Left hindlimb (tissue), 1 donor: Measurements from ENCODE around the gene HMCES.
A peak's percentile ranks its signal among the peaks of the same experiment; 100 is the strongest.
"Not testable (repeated sequence)": the region's sequence is repeated elsewhere in the genome, so short reads cannot be mapped to it uniquely, and the experiment has no call there.

Source experiments
- DNase-seq: peaks from one replicate; pipeline ENCODE4 v3.0.0-alpha.2; 2018

The HMCES gene

GRCh38 chr3:129259612-129260477 is 18.8 kb upstream of the HMCES start:
- no peak for DNase-seq

- no peak for DNase-seq
These were observed 18.1 kb upstream of the HMCES start for GRCh38 chr3:129260606-129261005.

GRCh38 chr3:129261894-129262293 is 16.8 kb upstream of the HMCES start:
- no peak for DNase-seq

- no peak for DNase-seq
These were observed 15.3 kb upstream of the HMCES start for GRCh38 chr3:129263161-129263910.

GRCh38 chr3:129264994-129265393 is 13.7 kb upstream of the HMCES start:
- DNase-seq: not testable (repeated sequence)

- no peak for DNase-seq
These were observed 12.0 kb upstream of the HMCES start for GRCh38 chr3:129266651-129267050.

GRCh38 chr3:129268396-129268795 is 10.3 kb upstream of the HMCES start:
- DNase-seq: no peak

- DNase-seq: no peak
These were observed 7.0 kb upstream of the HMCES start for GRCh38 chr3:129271674-129272073.

- no peak for DNase-seq
These were observed 2.3 kb upstream of the HMCES start for GRCh38 chr3:129276385-129276784.

GRCh38 chr3:129277829-129278271 is 820 bp upstream of the HMCES start:
- no peak for DNase-seq

- DNase-seq: peak; percentile 59
These were observed 566 bp downstream of the HMCES start for GRCh38 chr3:129278966-129279906.

- no peak for DNase-seq
These were observed 1.5 kb downstream of the HMCES start for GRCh38 chr3:129280183-129280582.

GRCh38 chr3:129281726-129282125 is 3.1 kb downstream of the HMCES start:
- DNase-seq: no peak

GRCh38 chr3:129282727-129283327 is 4.2 kb downstream of the HMCES start:
- no peak for DNase-seq

GRCh38 chr3:129286081-129286480 is 7.4 kb downstream of the HMCES start:
- DNase-seq: no peak

- no peak for DNase-seq
These were observed 9.8 kb downstream of the HMCES start for GRCh38 chr3:129288446-129288845.

- DNase-seq: no peak
These were observed 10.7 kb downstream of the HMCES start for GRCh38 chr3:129289201-129289921.

- DNase-seq: no peak
These were observed 12.7 kb downstream of the HMCES start for GRCh38 chr3:129291236-129291886.

- DNase-seq: no peak
These were observed 16.6 kb downstream of the HMCES start for GRCh38 chr3:129295286-129295685.

- DNase-seq: no peak
These were observed 25.7 kb downstream of the HMCES start for GRCh38 chr3:129304146-129304961.

GRCh38 chr3:129304962-129305222 is 26.2 kb downstream of the HMCES start:
- DNase-seq: no peak
